Transverse colon (tissue), 4 donors: Measurements from ENCODE around the gene ALDH1A1.

Experiments
- EP300 ChIP-seq: sonication (generic); formaldehyde crosslinking; IDR thresholded peaks from one replicate; pipeline ENCODE4 v1.6.1; 2017; ENCODE audit warnings: antibody characterized with exemption, low read depth
- POLR2AphosphoS5 ChIP-seq, 3 donors: sonication (generic); formaldehyde crosslinking; IDR thresholded peaks; one replicate each; pipeline ENCODE4 v1.6.1; 2016; ENCODE audit warnings: antibody characterized with exemption in 3 of 3
- TF ChIP-seq, protein P1 (sequence below), 5 experiments: fragments of 200-600 bp in 3 of 5; fragments of 450-650 bp in 2 of 5; sonication (generic) in 3 of 5; IDR thresholded peaks; 1 replicate in 2 of 5; 2 replicates in 3 of 5; pipeline ENCODE4 v1.5.1; 2016 to 2017; ENCODE audit warnings: antibody characterized with exemption in 5 of 5, inconsistent platforms in 3 of 5, mild to moderate bottlenecking in 2 of 5, moderate library complexity in 1 of 5

DNA sequence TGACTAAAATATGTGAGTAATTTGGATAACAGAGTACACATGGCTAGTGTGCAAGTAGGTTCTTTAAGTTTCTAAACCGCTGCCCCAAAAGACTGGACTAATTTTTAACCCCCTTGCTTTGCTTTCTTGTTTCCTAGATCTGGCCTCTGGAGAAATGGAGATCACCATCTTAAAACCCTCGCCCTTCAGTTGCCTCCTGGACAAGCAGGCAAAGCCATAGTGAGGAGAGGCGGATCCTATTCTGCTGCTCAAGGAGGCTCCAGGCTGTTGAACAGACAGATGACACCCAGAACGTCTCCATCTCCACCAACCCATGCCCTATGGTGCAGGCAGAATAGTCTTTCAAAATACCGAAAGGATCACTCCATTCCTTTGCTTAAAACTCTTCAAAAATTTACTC lies 28.6 kb upstream of the ALDH1A1 start:
- TF ChIP-seq, protein P1, sequence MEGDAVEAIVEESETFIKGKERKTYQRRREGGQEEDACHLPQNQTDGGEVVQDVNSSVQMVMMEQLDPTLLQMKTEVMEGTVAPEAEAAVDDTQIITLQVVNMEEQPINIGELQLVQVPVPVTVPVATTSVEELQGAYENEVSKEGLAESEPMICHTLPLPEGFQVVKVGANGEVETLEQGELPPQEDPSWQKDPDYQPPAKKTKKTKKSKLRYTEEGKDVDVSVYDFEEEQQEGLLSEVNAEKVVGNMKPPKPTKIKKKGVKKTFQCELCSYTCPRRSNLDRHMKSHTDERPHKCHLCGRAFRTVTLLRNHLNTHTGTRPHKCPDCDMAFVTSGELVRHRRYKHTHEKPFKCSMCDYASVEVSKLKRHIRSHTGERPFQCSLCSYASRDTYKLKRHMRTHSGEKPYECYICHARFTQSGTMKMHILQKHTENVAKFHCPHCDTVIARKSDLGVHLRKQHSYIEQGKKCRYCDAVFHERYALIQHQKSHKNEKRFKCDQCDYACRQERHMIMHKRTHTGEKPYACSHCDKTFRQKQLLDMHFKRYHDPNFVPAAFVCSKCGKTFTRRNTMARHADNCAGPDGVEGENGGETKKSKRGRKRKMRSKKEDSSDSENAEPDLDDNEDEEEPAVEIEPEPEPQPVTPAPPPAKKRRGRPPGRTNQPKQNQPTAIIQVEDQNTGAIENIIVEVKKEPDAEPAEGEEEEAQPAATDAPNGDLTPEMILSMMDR (IDR thresholded peaks at IDR 0.05), result no peak
- TF ChIP-seq POLR2AphosphoS5 (IDR thresholded peaks at IDR 0.05) (no peak), EP300 (no peak)
